ENCODE data around the gene PCSK2. TPM values are rescaled to one million over a fixed set of nuclear protein-coding genes. Genes with fewer than 3 reads are reported as not detected.

The PCSK2 gene
- total and polyA plus RNA-seq, 4 donors: 0.51 to 9.8 (median 1.5) TPM

DNA sequence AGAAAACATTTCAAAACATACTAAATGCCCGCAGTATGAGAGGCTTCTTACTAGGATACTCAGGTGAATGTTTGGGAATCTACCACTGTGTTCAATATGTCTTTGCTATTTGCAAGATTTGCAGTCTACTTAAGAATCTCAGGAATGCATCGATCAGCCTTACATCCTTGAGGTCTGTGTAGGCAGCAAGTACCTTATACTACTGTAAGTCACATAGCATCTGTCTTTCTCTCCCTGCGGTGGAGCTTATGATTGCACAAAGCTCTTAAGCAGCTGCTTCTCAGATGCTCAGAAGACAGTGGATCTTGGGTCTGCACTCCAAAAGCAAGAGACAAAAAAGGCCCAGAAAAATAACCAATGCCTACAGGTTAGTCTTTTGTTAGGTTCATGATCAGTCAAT lies 21.4 kb downstream of the PCSK2 start:
- TF ChIP-seq, protein P1, sequence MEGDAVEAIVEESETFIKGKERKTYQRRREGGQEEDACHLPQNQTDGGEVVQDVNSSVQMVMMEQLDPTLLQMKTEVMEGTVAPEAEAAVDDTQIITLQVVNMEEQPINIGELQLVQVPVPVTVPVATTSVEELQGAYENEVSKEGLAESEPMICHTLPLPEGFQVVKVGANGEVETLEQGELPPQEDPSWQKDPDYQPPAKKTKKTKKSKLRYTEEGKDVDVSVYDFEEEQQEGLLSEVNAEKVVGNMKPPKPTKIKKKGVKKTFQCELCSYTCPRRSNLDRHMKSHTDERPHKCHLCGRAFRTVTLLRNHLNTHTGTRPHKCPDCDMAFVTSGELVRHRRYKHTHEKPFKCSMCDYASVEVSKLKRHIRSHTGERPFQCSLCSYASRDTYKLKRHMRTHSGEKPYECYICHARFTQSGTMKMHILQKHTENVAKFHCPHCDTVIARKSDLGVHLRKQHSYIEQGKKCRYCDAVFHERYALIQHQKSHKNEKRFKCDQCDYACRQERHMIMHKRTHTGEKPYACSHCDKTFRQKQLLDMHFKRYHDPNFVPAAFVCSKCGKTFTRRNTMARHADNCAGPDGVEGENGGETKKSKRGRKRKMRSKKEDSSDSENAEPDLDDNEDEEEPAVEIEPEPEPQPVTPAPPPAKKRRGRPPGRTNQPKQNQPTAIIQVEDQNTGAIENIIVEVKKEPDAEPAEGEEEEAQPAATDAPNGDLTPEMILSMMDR (IDR thresholded peaks at IDR 0.05; ENCODE audit: control extremely low read depth, extremely low read depth): no peak
- ATAC-seq (ENCODE audit: insufficient read depth, low FRiP score) (no peak), DNase-seq (no peak)
- H3K9ac ChIP-seq (ENCODE audit: insufficient read depth in 1 of 2, low read length in 2 of 2): no peak overlapping the region
- WGBS, 2 donors: 89 to 90% methylated on average over 3 of the region's 3 CpGs
- H3K4me3 ChIP-seq: no peak overlapping the region
- peaks cover 0 to 3% (median 0%) of the 10 kb centered on the region in 3 donors for H3K27me3 ChIP-seq (ENCODE audit: control insufficient read depth in 3 of 3, insufficient read depth in 3 of 3, low read length in 2 of 3)
- H3K9me3 ChIP-seq (ENCODE audit: control insufficient read depth in 4 of 4, insufficient read depth in 3 of 4, low read length in 3 of 4): no peaks in the 10 kb centered on the region
- no peaks in the 10 kb centered on the region for H3K36me3 ChIP-seq (ENCODE audit: control insufficient read depth in 4 of 4, insufficient read depth in 4 of 4, low read length in 4 of 4)
- H3K4me1 ChIP-seq (ENCODE audit: control insufficient read depth in 5 of 5, insufficient read depth in 5 of 5, low read length in 5 of 5): no peaks in the 10 kb centered on the region
- no peak overlapping the region for H3K27ac ChIP-seq (ENCODE audit: low read depth in 1 of 2, low read length in 1 of 2)

DNA sequence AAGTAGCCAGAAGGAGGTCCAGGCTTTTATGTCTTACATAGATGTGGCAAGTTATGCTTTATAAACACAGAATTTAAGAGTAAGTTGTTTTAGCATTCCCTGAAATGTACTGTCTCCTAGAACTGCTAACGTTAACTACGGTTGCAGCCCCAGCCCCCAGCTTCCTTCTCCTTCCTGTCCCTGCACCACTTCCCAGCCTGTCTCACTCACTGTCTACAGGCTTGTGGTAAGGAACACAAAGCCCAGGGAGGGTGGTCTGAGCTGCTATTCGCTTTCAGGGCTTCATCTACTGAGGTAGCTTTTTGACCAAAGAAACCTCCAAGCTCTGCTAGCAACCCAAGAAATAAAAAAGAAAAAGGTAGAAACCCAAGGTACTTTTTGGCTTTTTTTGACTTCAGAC lies 35.9 kb downstream of the PCSK2 start:
- 4 to 26% methylated on average over 3 of the region's 3 CpGs for WGBS, 2 donors
- Histone ChIP-seq H3K4me1 (ENCODE audit: control insufficient read depth in 5 of 5, insufficient read depth in 5 of 5, low read length in 5 of 5) (no peaks in the 10 kb centered on the region), H3K4me3 (no peak overlapping the region), H3K9me3 (ENCODE audit: control insufficient read depth in 4 of 4, insufficient read depth in 3 of 4, low read length in 3 of 4) (no peaks in the 10 kb centered on the region), H3K27me3 (ENCODE audit: control insufficient read depth in 3 of 3, insufficient read depth in 3 of 3, low read length in 2 of 3) (peaks cover 0 to 3% (median 2%) of the 10 kb centered on the region in 3 donors), H3K36me3 (ENCODE audit: control insufficient read depth in 4 of 4, insufficient read depth in 4 of 4, low read length in 4 of 4) (no peaks in the 10 kb centered on the region), H3K9ac (ENCODE audit: insufficient read depth in 1 of 2, low read length in 2 of 2) (no peak overlapping the region), H3K27ac (ENCODE audit: low read depth in 1 of 2, low read length in 1 of 2) (no peak overlapping the region)
- TF ChIP-seq, protein P1 (IDR thresholded peaks at IDR 0.05; ENCODE audit: control extremely low read depth, extremely low read depth): no peak
- no peak for DNase-seq
- ATAC-seq (ENCODE audit: insufficient read depth, low FRiP score): no peak

DNA sequence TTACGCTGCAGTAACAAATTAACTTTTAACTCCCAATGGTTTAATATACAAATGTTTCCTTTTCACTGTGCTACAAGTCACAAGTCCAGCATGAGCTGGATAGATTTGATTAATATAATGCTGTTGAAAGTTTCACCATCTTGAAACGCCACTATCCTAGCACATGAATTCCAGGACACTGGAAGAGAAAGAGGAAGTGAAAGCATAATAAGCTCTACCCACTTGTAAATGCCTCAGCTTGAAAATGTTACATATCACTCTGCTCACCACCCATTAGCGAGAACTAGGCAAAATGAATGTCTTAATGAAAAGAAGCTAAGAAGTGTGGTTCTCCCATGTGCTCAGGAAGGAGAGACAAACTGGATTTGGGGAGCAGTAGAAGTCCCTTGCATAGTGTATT lies 46.9 kb downstream of the PCSK2 start:
- no peak overlapping the region for H3K4me3 ChIP-seq
- H3K9me3 ChIP-seq (ENCODE audit: control insufficient read depth in 4 of 4, insufficient read depth in 3 of 4, low read length in 3 of 4): peaks cover 0 to 3% (median 0%) of the 10 kb centered on the region in 4 donors
- H3K27me3 ChIP-seq (ENCODE audit: control insufficient read depth in 3 of 3, insufficient read depth in 3 of 3, low read length in 2 of 3): no peaks in the 10 kb centered on the region
- TF ChIP-seq, protein P1 (IDR thresholded peaks at IDR 0.05; ENCODE audit: control extremely low read depth, extremely low read depth): no peak
- no peaks in the 10 kb centered on the region for H3K36me3 ChIP-seq (ENCODE audit: control insufficient read depth in 4 of 4, insufficient read depth in 4 of 4, low read length in 4 of 4)
- DNase-seq (no peak), ATAC-seq (ENCODE audit: insufficient read depth, low FRiP score) (no peak)
- WGBS, 2 donors: 89 to 90% methylated on average over 3 of the region's 3 CpGs
- no peaks in the 10 kb centered on the region for H3K4me1 ChIP-seq (ENCODE audit: control insufficient read depth in 5 of 5, insufficient read depth in 5 of 5, low read length in 5 of 5)
- H3K9ac ChIP-seq (ENCODE audit: insufficient read depth in 1 of 2, low read length in 2 of 2): no peak overlapping the region
- H3K27ac ChIP-seq (ENCODE audit: low read depth in 1 of 2, low read length in 1 of 2): no peak overlapping the region

DNA sequence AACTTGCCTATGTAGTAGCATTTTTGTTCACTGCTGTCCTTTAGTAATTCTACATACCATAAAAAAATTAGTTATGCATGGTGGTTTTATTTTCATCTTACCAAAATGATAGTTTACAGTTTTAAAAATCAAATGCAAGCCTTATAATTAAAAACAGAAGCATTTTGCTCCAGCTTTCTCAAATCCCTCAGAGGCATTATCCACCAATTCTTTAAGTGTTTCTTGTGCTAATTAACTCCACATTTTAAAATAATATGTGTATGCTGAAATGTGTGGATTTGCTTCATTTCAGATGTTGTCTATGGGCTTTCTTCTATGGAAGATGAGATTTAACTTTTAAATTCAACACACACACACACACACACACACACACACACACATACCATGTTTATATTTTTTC lies 49.3 kb downstream of the PCSK2 start:
- no peak for ATAC-seq (ENCODE audit: insufficient read depth, low FRiP score)
- Histone ChIP-seq H3K9me3 (ENCODE audit: control insufficient read depth in 4 of 4, insufficient read depth in 3 of 4, low read length in 3 of 4) (peaks cover 0 to 3% (median 0%) of the 10 kb centered on the region in 4 donors), H3K4me1 (ENCODE audit: control insufficient read depth in 5 of 5, insufficient read depth in 5 of 5, low read length in 5 of 5) (no peaks in the 10 kb centered on the region), H3K9ac (ENCODE audit: insufficient read depth in 1 of 2, low read length in 2 of 2) (no peak overlapping the region), H3K36me3 (ENCODE audit: control insufficient read depth in 4 of 4, insufficient read depth in 4 of 4, low read length in 4 of 4) (no peaks in the 10 kb centered on the region), H3K4me3 (no peak overlapping the region), H3K27ac (ENCODE audit: low read depth in 1 of 2, low read length in 1 of 2) (no peak overlapping the region), H3K27me3 (ENCODE audit: control insufficient read depth in 3 of 3, insufficient read depth in 3 of 3, low read length in 2 of 3) (no peaks in the 10 kb centered on the region)
- TF ChIP-seq, protein P1 (IDR thresholded peaks at IDR 0.05; ENCODE audit: control extremely low read depth, extremely low read depth): no peak
- no peak for DNase-seq

All from lung (tissue), 12 donors.